HG02571 (cell line): ENCODE data around the gene ITSN2.
A peak's percentile ranks its signal among the peaks of the same experiment; 100 is the strongest.
"Not testable (repeated sequence)": the region's sequence is repeated elsewhere in the genome, so short reads cannot be mapped to it uniquely, and the experiment has no call there.

Source experiments
- ATAC-seq: cut with Tn5 transposase; IDR thresholded peaks from one replicate; pipeline ENCODE4 v1.9.1; 2021; ENCODE audit warnings: mild to moderate bottlenecking, moderate library complexity; ENCODE audit not compliant: unreplicated experiment

The ITSN2 gene

GRCh38 chr2:24221343-24222050 is 138.8 kb downstream of the ITSN2 start:
- ATAC-seq: no peak

GRCh38 chr2:24220554-24221291 is 139.6 kb downstream of the ITSN2 start:
- no peak for ATAC-seq

- peak; percentile 87 for ATAC-seq
Measured at GRCh38 chr2:24214880-24215279, 145.5 kb downstream of the ITSN2 start.

GRCh38 chr2:24211408-24211807 is 148.9 kb downstream of the ITSN2 start:
- ATAC-seq: no peak

- no peak for ATAC-seq
Measured at GRCh38 chr2:24210723-24211122, 149.6 kb downstream of the ITSN2 start.

- ATAC-seq: no peak
Measured at GRCh38 chr2:24210106-24210455, 150.3 kb downstream of the ITSN2 start.

- no peak for ATAC-seq
Measured at GRCh38 chr2:24209389-24210105, 150.8 kb downstream of the ITSN2 start.

- ATAC-seq: no peak
Measured at GRCh38 chr2:24208490-24208889, 151.8 kb downstream of the ITSN2 start.

GRCh38 chr2:24207359-24207758 is 153.0 kb downstream of the ITSN2 start:
- no peak for ATAC-seq

- ATAC-seq: no peak
Measured at GRCh38 chr2:24206714-24207113, 153.6 kb downstream of the ITSN2 start.

- no peak for ATAC-seq
Measured at GRCh38 chr2:24206242-24206641, 154.1 kb downstream of the ITSN2 start.

GRCh38 chr2:24205131-24205530 is 155.2 kb downstream of the ITSN2 start:
- ATAC-seq: no peak

- no peak for ATAC-seq
Measured at GRCh38 chr2:24204505-24204904, 155.8 kb downstream of the ITSN2 start.

GRCh38 chr2:24203787-24204150 is 156.6 kb downstream of the ITSN2 start:
- no peak for ATAC-seq

- no peak for ATAC-seq
Measured at GRCh38 chr2:24203029-24203786, 157.1 kb downstream of the ITSN2 start.

- no peak for ATAC-seq
Measured at GRCh38 chr2:24200799-24201198, 159.5 kb downstream of the ITSN2 start.

- ATAC-seq: no peak
Measured at GRCh38 chr2:24199968-24200590, 160.3 kb downstream of the ITSN2 start.

GRCh38 chr2:24197213-24197612 is 163.1 kb downstream of the ITSN2 start:
- ATAC-seq: not testable (repeated sequence)

GRCh38 chr2:24191848-24192247 is 168.5 kb downstream of the ITSN2 start:
- ATAC-seq: no peak

GRCh38 chr2:24191156-24191555 is 169.2 kb downstream of the ITSN2 start:
- ATAC-seq: no peak

GRCh38 chr2:24190503-24190902 is 169.8 kb downstream of the ITSN2 start:
- no peak for ATAC-seq
